B cell (primary cell): ENCODE results near the gene LIMD2. TPM values are rescaled to one million over a fixed set of nuclear protein-coding genes. Genes with fewer than 3 reads are reported as not detected.

Source experiments
- ATAC-seq: fragments of 200-7000 bp; cut with Tn5 transposase; one replicate; pipeline ENCODE4 v1.10.0; 2021; ENCODE audit warnings: low read depth, mild to moderate bottlenecking, moderate number of reproducible peaks, moderate library complexity
- CTCF ChIA-PET: fragments of 350-600 bp; sonication (Branson Sonifier 250); formaldehyde crosslinking; loops from one replicate; lab custom pipeline; 2021; ENCODE audit warnings: antibody characterized with exemption, inconsistent platforms; lab: Charles Lee
- POLR2A ChIA-PET: fragments of 350-600 bp; sonication (Branson Sonifier 250); formaldehyde crosslinking; loops from one replicate; lab custom pipeline; 2021; ENCODE audit warnings: antibody characterized with exemption; lab: Charles Lee
- DNase-seq: peaks from one replicate; pipeline ENCODE4 v3.0.0; 2013
- H2AFZ ChIP-seq: 2 replicates; pipeline ENCODE4 v1.6.1; 2012; ENCODE audit warnings: mild to moderate bottlenecking, low read depth, low read length; ENCODE audit not compliant: insufficient read depth, poor library complexity, severe bottlenecking
- H3K27ac ChIP-seq, 2 donors: 1 replicate in 1 of 2; 2 replicates in 1 of 2; pipeline ENCODE4 v1.5.1; 2012 to 2013; ENCODE audit warnings: low read length in 2 of 2, mild to moderate bottlenecking in 2 of 2, moderate library complexity in 1 of 2
- H3K27me3 ChIP-seq, 4 experiments: fragments of 200-600 bp in 1 of 4; sonication (generic) in 1 of 4; replicated peaks in 1 of 4; 1 replicate in 2 of 4; 2 replicates in 2 of 4; pipeline versions ENCODE4 v1.6.1 to v1.7.0; 2013 to 2016; ENCODE audit warnings: low read length in 3 of 4, mild to moderate bottlenecking in 2 of 4, mixed read lengths in 1 of 4, moderate library complexity in 1 of 4; ENCODE audit not compliant: insufficient read depth in 4 of 4, control insufficient read depth in 3 of 4; ENCODE audit errors: control extremely low read depth in 1 of 4
- H3K36me3 ChIP-seq, 2 experiments: replicated peaks in 1 of 2; 1 replicate in 1 of 2; 2 replicates in 1 of 2; pipeline versions ENCODE4 v1.6.1 to v1.7.1; 2013; ENCODE audit warnings: low read length in 1 of 2; ENCODE audit not compliant: insufficient read depth in 2 of 2, control insufficient read depth in 1 of 2; ENCODE audit errors: control extremely low read depth in 1 of 2, extremely low read depth in 1 of 2
- H3K4me1 ChIP-seq, 2 donors: fragments of 200-600 bp in 1 of 2; sonication (generic) in 1 of 2; 1 replicate in 1 of 2; 2 replicates in 1 of 2; pipeline versions ENCODE4 v1.5.1 to v1.6.1; 2013 to 2017; ENCODE audit warnings: low read length in 2 of 2; ENCODE audit not compliant: control insufficient read depth in 2 of 2, insufficient read depth in 2 of 2
- H3K4me2 ChIP-seq: replicated peaks from 2 replicates; pipeline ENCODE3; 2012; ENCODE audit warnings: mild to moderate bottlenecking, low read depth, low read length; ENCODE audit not compliant: poor library complexity, severe bottlenecking
- H3K4me3 ChIP-seq, 5 experiments: fragments of 200-600 bp in 1 of 5; sonication (generic) in 1 of 5; 1 replicate in 3 of 5; 2 replicates in 2 of 5; pipeline versions ENCODE4 v1.5.1 to v1.7.0; 2011 to 2016; ENCODE audit warnings: low read length in 4 of 5, mild to moderate bottlenecking in 4 of 5, low read depth in 2 of 5, control low read depth in 1 of 5, moderate library complexity in 1 of 5; ENCODE audit not compliant: insufficient read depth in 1 of 5; ENCODE audit errors: control extremely low read depth in 1 of 5, extremely low read depth in 1 of 5
- H3K79me2 ChIP-seq: fragments of 200-600 bp; sonication (generic); one replicate; pipeline ENCODE4 v1.6.0; 2016; ENCODE audit warnings: low read length; ENCODE audit not compliant: control insufficient read depth, insufficient read depth
- H3K9ac ChIP-seq: fragments of 200-600 bp; sonication (generic); 2 replicates; pipeline ENCODE4 v1.6.1; 2017; ENCODE audit warnings: mild to moderate bottlenecking, low read length, moderate library complexity
- H3K9me3 ChIP-seq, 3 donors: one replicate each; pipeline versions ENCODE4 v1.6.1 to v1.7.1; 2013; ENCODE audit warnings: low read length in 2 of 3; ENCODE audit not compliant: control insufficient read depth in 2 of 3, insufficient read depth in 1 of 3; ENCODE audit errors: control extremely low read depth in 1 of 3
- H4K20me1 ChIP-seq: 2 replicates; pipeline ENCODE4 v1.6.0; 2012; ENCODE audit warnings: mild to moderate bottlenecking, low read length; ENCODE audit not compliant: insufficient read depth, control insufficient read depth, poor library complexity, severe bottlenecking
- H3K27ac Mint-ChIP-seq: one replicate; pipeline ENCODE4 v1.8.0; 2021; ENCODE audit warnings: mixed read lengths
- H3K27me3 Mint-ChIP-seq: one replicate; pipeline ENCODE4 v1.8.0; 2021; ENCODE audit warnings: mixed read lengths
- H3K4me1 Mint-ChIP-seq: one replicate; pipeline ENCODE4 v1.8.0; 2021; ENCODE audit warnings: mixed read lengths
- H3K4me3 Mint-ChIP-seq: one replicate; pipeline ENCODE4 v1.8.0; 2021; ENCODE audit warnings: mixed read lengths
- H3K9me3 Mint-ChIP-seq: one replicate; pipeline ENCODE4 v1.8.0; 2022; ENCODE audit warnings: mixed read lengths; ENCODE audit not compliant: insufficient read depth
- CTCF ChIP-seq: fragments of 200-600 bp; IDR thresholded peaks from one replicate; pipeline ENCODE4 v1.8.0; 2022; ENCODE audit warnings: antibody characterized with exemption, mild to moderate bottlenecking
- EZH2 ChIP-seq: IDR thresholded peaks from 2 replicates; pipeline ENCODE4 v1.6.1; 2012; ENCODE audit warnings: borderline replicate concordance, low read depth, mild to moderate bottlenecking, moderate library complexity, low read length; ENCODE audit not compliant: insufficient read depth, poor library complexity, severe bottlenecking
- WGBS: methylation state at CpG from one replicate; pipeline ENCODE4 v1.1.5; 2013; ENCODE audit warnings: missing lambda C conversion rate; ENCODE audit not compliant: insufficient coverage; 5-methylcytosine and 5-hydroxymethylcytosine counted together
- intact Hi-C: fragments of 100-400 bp; cut with micrococcal nuclease; formaldehyde crosslinking; loops from one replicate; pipeline ENCODE4 v1.10.0; 2022
- polyA plus RNA-seq: library from polyadenylated mRNA; depleted of rRNA; stranded (reverse); fragments of >200 nt; gene quantifications from 2 replicates; pipeline ENCODE4 v1.2.3, GENCODE V29; 2012
- total RNA-seq, 2 donors: library from RNA; stranded (reverse); fragments of 120-200 nt in 1 of 2; gene quantifications; 1 replicate in 1 of 2; 2 replicates in 1 of 2; pipeline versions ENCODE4 v1.2.3 to v1.2.4, GENCODE V29; 2013 to 2022

LIMD2 gene
- total and polyA plus RNA-seq, 2 donors (not counting 1 experiment from before 2014, with no cell fraction given) = 587 to 1,396 TPM

GRCh38 chr17:63682981-63683380 lies 16.9 kb downstream of the LIMD2 start:
- intact Hi-C loops = no loop called here
- Histone ChIP-seq H3K4me2 (no peak overlapping the region), H4K20me1 (no peaks in the 10 kb centered on the region), H3K4me1 (no peaks in the 10 kb centered on the region), H3K9me3 (peaks cover 0 to 5% (median 0%) of the 10 kb centered on the region in 3 donors), H3K27ac (no peak overlapping the region), H3K36me3 (peaks cover 5 to 62% of the 10 kb centered on the region in 2 experiments), H2AFZ (no peak overlapping the region), H3K4me3 (no peak overlapping the region), H3K9ac (no peak overlapping the region), H3K27me3 (no peaks in the 10 kb centered on the region), H3K79me2 (peaks cover 16% of the 10 kb centered on the region)
- Mint-ChIP-seq H3K9me3 (no peaks in the 10 kb centered on the region), H3K4me1 (no peaks in the 10 kb centered on the region), H3K4me3 (no peak overlapping the region), H3K27ac (no peak overlapping the region), H3K27me3 (no peaks in the 10 kb centered on the region)
- TF ChIP-seq EZH2 (no peak), CTCF (no peak)
- no peak for ATAC-seq
- ChIA-PET CTCF (interaction anchor here (0.9 to 1.0 kb wide), 2 partner anchors 114 to 166 kb away, joined by 3 to 5 read pairs; no protein-coding TSS in a partner anchor), POLR2A (interaction anchor here (0.7 kb wide), 1 partner anchor 8 kb away, joined by 3 read pairs; no protein-coding TSS in a partner anchor)
- no peak for DNase-seq

GRCh38 chr17:63682441-63682840 lies 17.5 kb downstream of the LIMD2 start:
- no peaks in the 10 kb centered on the region for H4K20me1 ChIP-seq
- H3K9me3 ChIP-seq = peaks cover 0 to 5% (median 0%) of the 10 kb centered on the region in 3 donors
- Mint-ChIP-seq H3K27me3 (no peaks in the 10 kb centered on the region), H3K27ac (no peak overlapping the region), H3K4me1 (no peaks in the 10 kb centered on the region), H3K9me3 (no peaks in the 10 kb centered on the region), H3K4me3 (no peak overlapping the region)
- no peak overlapping the region for H2AFZ ChIP-seq
- ChIA-PET POLR2A (interaction anchor here (0.5 kb wide), 1 partner anchor 161 kb away, joined by 4 read pairs; no protein-coding TSS in a partner anchor), CTCF (interaction anchor here (0.9 to 1.3 kb wide), 2 partner anchors 28 to 166 kb away, joined by 3 to 5 read pairs; no protein-coding TSS in a partner anchor)
- H3K27me3 ChIP-seq = no peaks in the 10 kb centered on the region
- intact Hi-C loops = no loop called here
- DNase-seq = no peak
- no peak overlapping the region for H3K9ac ChIP-seq
- no peaks in the 10 kb centered on the region for H3K4me1 ChIP-seq
- no peak for ATAC-seq
- H3K27ac ChIP-seq = no peak overlapping the region
- H3K4me3 ChIP-seq = no peak overlapping the region
- H3K4me2 ChIP-seq = no peak overlapping the region
- H3K79me2 ChIP-seq = peaks cover 20% of the 10 kb centered on the region
- WGBS = 67% methylated on average over 1 of the region's 1 CpG
- H3K36me3 ChIP-seq = peaks cover 6 to 65% of the 10 kb centered on the region in 2 experiments
- no peak for TF ChIP-seq EZH2
- no peak for TF ChIP-seq CTCF
